RCC 7860 (cell line): ENCODE results near the gene PLA2G15.

Source experiments
- DNase-seq: peaks from one replicate; pipeline ENCODE4 v3.0.0-alpha.2; 2015; ENCODE audit warnings: low spot score
- FAIRE-seq: peaks from 2 replicates; lab custom pipeline; 2012; peaks lifted over from hg19 to GRCh38; lab: Jason Lieb, UNC

The PLA2G15 gene

DNA sequence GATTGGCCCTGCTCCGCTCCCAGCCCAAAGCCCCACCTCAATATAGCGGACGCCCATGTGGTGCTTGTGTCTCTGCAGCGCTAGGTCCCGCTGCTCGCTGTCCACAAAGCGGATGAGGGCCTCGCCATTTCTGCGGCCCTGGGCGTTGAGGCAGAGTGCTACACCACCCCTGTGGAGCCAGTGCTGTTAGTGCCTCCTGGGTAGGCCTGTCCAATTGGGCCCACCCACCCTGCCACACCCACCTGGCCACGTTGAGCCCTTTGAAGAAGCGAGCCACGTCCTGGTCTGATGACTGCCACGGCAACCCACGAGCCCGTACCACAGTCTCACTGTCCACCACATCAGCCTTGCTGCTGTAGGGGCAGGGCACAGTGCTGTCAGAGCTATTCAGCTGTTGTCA lies 12.8 kb upstream of the PLA2G15 start:
- DNase-seq (no peak), FAIRE-seq (no peak)

DNA sequence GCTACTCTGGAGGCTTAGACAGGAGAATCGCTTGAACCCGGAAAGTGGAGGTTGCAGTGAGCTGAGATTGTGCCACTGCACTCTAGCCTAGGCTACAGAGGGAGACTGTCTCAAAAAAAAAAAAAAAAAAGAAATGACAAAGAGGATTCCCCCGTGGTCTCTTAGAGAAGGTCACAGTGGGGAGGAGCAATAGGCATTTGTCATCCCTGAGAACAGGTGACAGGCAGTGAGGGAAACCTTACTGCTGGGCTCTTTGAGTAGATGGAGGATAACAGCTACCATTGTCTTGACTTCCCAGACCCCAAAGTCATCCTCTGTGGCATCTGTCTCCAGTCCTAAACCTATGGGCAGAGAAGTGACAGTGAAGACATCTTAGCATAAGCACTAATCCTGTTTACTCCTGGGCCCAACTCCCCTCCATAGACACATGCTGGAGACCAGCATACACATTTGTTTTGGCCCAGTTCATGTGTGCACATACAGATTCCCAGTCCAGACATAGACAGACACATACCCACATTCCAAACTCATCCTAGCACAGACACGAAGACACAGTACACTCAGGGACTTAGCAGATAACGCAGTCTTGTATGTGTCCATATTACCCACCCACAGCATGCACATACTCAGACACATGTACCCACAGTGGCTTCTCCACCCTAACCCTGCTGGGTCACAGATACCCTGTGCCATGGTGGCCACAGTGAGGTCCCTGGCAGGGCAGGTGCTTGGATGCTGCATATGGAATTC lies 11.9 kb upstream of the PLA2G15 start:
- no peak for DNase-seq
- no peak for FAIRE-seq

DNA sequence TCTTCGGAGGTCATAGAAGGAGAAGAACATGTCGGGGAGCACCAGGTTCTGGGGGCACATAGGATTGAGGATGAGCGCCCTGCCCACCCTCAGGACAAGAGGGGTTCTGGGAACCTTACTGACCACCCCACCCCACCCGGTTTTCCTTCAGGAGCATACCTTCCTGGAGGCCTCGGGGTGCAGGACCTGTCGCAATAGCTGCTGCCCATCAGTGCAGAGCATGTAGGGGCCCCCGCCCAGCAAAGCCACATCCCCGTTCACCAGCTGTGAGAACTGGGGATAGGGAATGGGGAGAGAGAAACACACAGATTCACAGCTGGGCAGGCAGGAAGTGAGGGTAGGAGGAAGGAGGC lies 11.4 kb upstream of the PLA2G15 start:
- no peak for DNase-seq
- FAIRE-seq: no peak

DNA sequence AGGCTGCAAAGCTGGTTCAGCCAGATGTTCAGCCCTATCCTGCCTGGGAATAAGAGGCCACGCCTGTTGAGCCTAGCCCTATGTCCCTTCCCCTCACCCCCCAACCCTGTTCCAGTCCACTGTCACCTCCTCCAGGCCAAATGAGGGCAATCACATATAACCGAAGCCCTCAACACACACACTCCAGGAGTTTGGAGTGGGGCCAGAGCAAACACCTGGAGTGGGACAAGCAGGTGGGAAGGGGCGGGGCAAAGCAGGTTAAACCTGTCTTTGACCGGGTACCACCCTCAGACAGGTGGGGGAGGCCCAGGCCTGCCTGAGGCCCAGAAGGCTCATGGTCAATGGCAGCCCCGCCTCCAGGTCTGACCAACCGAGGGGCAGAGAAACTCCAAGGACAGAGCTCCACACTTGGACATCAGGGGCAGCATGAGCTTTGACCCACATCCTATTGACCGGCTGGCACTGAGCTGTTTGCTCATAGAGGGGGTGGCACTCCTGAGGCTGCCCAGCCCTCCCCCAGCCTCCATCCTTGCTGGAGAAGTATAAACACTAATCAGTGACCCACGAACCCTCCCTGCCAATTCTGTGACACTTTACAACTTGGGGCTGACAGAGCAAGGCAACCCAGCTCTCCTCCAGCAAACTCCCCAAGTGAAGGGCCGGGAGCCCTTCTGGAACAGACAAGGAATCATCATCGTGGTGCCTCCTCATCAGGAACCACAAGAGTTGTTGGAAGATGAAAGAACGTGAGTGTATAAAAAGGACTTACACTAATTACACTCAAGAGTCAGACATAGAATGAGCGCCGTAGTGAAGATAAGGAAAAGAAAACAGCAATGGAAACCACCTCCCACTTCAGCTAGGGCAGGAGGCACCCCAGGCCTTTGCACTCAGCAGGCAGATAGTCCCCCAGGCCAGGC lies 10.7 kb upstream of the PLA2G15 start:
- DNase-seq: peak; percentile 13
- no peak for FAIRE-seq

DNA sequence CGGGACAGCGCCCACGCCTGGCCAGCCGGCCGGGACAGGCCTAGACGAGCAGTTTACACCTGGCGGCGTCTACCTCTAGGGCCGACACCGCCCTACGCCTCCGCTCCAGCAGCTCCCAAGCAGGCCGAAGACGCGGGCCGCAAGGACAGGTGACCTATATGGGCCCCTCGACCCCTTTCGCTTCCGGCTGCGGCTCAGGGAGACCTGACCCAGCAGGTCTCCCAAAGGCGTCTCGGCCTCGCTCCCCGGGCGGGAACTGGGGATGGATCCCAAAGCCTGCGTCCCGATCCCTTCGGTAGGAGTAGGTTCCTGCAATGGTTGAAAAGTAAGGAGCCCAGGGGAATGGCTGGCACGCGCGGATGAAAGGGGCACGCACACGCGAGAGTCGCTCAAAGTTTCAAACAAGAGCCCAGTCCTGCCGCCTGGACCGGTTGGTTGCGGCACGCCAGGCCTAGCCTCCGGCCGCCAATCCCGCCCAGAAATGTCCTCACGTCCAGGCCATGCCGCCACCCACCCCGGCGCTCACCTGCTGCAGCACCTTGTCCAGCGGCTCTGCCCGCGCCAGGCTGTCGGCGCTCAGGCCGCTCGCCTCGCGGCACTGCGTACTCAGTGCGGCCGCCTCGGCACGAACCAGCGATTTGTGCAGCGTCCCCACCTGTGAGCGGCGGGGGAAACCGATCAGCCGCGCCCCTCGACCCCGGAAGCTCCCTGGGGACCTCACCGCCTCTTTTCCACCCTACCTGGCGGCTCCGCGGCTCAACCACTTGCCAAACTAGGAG lies 9.9 kb upstream of the PLA2G15 start:
- DNase-seq (no peak), FAIRE-seq (no peak)

DNA sequence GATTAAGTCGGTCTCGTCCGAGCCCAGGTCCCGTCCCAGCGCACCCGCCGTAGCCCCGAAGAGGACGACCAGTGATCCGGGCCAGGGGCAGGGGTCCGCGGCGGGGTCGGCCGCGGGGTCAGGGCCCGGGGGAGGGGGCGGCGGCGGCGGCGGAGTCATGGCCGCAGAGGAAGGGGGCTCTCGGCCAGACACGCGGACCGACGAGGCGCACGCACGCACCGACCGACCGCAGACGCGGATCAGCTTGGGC lies 9.4 kb upstream of the PLA2G15 start, which contains the start of gene ESRP2:
Gene ESRP2 (minus strand): TSS at position 241 of the 250 bp plus-strand sequence. CDS start 82 bp downstream, at position 159.
- DNase-seq (no peak), FAIRE-seq (no peak)

DNA sequence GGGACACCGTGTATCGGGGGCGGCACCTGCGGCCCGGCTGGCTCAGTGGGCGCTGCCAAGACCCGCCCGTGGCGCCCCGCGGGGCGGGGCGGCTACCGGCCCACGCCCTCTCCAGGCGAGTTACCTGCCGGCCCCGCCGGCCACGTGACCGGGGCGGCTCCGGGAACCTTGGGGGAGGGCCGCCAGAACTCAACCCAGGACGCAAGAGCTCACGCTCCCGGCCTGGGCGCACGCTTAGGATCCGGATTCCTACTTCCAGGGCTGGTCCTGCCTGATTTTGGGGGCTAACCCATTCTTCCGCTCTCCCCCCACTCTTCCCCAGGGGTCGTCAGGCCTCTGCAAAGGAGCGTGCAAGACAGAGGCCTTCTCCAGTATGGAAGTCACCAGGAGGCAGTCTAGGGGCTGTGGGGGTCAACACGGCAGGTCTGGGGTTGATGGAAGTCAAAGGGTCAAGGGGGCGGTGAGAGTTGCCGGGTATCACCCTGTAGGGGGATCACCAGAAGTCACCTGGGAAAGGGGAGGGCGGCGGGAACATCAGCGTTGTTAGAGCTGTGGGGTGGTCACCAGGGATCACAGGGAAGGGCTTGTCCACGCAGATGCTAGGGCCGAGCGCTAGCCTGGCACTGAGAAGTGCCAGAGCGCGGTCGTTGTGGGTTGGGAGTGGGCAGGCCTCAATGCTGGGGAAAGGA lies 8.9 kb upstream of the PLA2G15 start:
- DNase-seq: no peak
- no peak for FAIRE-seq

DNA sequence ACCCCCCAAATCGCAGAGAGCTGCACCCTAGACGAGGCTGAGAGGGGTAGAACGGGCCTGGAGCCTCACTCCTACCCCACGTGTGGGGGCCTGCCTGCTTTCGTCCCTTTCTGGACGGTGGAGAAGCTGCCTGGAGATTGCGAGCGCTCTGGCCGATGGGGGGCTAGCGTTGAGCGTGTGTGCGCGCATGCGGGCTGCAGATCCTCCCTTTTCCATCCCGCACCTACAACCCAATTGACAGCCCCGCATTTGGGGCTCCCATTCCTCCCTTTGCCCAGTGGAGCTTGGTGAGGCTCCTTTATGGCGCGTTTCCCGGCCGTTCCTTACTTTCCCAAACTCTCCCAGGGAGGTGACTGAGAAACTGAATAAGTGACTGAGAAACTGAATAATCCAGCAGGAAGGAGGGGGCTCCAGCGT lies 8.3 kb upstream of the PLA2G15 start:
- DNase-seq (no peak), FAIRE-seq (no peak)

DNA sequence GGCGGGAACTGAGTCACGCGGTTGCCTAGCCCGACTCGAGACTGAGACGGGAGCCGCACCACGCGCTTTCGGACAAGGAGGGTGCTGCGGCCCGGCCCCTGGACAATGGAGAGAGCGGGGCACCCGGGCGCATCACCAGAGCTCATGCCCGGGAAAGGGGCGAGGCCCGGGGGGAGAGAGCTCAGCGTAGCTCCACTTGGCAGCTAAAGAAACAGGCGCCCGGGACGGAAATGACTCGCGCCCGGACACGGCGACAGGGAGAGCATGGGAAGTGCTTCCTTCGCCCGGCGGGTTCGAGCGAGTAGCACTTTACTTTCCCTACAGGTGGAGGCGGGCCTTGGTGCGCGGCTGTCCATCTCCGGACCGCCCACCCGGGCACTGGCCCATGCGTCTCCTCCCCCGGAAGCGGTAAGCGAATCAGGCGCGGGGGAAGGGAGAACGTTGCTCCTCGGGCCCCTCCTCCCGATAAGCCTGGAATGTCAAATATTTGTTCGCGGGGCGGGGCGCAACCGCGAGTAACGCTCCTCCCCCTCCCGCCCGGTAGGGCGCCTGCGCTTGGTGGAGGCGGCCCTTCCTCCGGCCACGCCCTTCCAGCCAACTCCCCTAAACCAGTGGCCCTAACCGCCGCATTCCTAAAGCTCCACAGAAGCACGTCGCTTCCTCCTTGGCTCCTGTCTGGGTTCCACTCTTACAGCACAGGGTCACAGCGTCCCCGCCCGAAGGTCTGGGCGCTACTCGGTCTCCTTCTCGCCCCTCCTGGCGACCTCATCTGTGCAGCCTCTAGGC lies 7.7 kb upstream of the PLA2G15 start:
- peak; percentile 89 for FAIRE-seq

DNA sequence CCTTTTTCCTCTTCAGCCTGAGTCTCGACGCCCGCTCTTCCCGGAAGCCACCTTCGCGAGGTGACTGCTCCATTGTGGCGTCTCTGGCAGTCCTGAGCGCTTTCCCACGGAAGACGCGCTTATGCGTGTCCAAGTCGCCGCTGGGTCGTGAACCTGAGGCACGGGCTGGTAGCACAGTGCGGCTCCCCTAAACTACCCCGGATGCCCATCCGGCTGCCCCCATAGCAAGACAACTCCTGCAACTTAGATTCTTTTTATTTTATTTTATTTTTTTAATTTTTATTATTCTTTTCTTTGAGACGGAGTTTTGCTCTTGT lies 7.2 kb upstream of the PLA2G15 start:
- DNase-seq: no peak
- no peak for FAIRE-seq

More for the DNA sequence above, 7.7 kb upstream of the PLA2G15 start:
- DNase-seq: peak; percentile 98

DNA sequence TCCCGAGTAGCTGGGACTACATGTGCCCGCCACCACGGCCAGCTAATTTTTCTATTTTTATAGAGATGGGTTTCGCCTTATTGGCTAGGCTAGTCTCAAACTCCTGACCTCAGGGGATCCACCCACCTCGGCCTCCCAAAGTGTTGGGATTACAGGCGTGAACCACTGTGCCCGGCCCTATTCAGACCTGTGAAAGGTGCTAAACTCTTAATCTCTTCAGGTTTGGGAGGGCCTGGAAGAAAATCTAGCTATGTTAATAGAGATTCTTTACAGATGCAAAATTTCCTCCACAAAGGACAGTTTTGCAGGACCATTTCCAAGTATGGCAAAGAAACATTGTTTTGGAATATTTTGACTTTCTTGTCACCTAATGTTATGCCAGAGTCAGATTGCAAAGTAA lies 3.1 kb upstream of the PLA2G15 start:
- DNase-seq (no peak), FAIRE-seq (no peak)

DNA sequence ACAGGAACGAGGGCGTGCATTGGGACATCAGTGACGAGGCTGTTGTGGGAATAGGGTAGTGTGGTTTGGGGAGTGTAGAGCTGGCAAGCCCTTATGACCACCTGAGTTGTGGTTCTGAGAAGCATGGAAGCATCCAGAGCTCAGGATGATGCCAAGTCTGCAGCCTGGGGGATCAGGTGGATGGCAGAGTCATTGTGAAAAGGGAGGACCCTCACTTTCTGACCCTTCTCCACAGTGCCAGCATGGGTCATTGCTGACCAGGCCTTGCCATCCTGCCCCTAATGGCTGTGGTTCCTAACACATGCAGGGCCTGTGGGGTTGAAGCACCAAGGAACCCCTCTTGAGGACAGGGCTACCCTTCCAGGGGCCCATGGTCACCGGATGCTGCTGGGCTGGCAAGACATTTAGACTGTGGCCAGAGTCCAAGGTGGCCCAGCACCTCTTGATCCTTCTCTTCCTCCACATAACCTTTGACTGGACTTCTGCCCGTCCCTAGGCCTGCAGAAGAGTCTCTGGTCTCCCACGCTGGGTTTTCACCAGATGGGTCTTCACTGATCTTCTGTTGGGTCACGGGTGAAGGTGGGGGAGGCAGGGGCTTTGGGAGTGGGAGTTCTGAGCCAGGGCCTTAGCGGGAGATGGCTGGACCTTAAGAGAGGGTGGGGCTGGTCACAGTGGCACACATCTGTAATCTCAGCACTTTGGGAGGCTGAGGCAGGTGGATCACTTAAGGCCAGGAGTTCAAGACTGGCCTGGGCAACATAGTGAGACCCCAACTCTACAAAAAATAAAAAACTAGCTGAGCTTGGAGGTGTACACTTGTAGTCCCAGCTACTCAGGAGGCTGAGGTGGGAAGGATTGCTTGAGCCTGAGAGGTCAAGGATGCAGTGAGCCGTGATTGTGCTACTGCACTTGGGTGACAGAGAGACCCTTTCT lies 2.0 kb upstream of the PLA2G15 start:
- no peak for FAIRE-seq

DNA sequence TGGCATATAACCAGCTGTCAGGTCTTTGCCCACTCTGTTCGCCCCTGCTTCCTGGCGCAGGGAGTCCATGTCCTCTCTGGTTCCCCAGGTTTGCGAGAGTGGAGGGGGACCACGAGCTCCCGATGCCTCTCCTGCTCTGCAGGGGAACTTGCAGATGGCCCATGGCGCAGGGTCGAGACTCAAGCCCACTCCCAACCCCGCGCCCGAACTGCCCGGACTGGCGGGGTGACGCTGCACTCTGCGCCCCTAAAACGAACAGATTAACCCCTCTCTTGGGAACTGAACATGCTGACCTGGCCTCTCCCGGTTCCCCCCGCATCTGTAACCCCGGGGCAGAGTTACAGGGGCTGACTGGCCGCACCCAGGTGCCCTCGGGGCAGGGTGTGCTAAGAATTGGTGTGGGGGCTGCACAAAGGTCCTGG lies 681 bp upstream of the PLA2G15 start:
- DNase-seq (no peak), FAIRE-seq (no peak)

More for the DNA sequence above, 2.0 kb upstream of the PLA2G15 start:
- DNase-seq: no peak

DNA sequence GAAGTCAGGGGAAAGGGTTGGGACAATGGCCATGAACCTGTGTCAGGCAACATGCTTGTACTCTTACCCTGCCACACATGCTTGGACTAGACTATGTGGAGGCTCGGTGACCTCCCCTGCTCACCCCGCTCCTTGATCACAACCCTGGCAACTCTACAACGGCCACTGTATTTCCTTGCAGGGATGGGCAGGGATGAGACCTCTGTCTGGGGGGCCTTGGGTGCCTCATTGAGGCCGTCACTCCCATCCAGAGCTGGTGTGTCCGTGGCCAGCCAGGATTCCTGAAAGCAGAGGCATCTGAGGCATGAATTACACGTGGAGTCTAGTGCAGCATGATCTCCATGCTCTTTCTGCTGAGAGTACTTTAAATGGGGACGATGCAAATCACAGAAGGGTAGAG lies 948 bp downstream of the PLA2G15 start:
- FAIRE-seq: no peak

DNA sequence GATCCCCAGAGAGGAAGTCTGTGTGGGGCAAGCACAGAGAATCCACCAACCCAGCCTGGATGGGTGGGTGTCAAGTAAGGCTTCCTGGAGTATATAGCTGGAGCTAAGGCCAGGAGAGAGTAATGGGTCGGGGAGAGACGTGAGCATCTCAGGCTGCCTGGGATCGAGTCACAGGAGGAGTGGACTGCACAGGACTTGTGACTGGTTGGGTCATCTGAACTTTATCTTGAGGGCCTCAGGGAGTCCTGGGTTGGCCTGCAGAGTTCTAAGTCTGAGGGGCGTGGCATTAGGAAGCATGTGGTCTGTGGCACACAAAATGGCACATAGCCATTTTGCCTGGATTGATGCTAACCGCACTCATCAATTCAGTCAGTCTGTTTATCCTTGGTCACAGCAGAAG lies 1.5 kb downstream of the PLA2G15 start:
- FAIRE-seq (no peak), DNase-seq (no peak)

More for the DNA sequence above, 948 bp downstream of the PLA2G15 start:
- DNase-seq: no peak

DNA sequence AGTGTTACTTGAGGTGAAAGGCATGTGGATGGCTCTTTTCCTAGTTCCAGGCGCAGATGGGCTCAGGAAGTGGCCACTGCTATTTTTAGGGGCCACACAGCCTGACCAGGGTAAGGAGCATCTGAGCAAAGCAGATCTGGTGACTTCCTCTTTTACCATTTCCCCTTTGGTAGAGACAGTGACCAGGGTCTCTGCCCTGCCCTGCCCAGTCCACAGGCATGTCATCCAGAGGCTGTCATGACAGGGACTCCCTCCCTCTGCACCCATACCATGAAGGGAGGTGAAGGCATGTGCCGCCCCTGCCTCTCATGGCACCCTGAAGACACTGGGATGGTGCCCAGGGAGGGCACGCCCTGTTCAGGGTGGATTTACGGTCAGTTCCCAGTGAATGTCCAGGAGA lies 2.2 kb downstream of the PLA2G15 start:
- DNase-seq (no peak), FAIRE-seq (no peak)

DNA sequence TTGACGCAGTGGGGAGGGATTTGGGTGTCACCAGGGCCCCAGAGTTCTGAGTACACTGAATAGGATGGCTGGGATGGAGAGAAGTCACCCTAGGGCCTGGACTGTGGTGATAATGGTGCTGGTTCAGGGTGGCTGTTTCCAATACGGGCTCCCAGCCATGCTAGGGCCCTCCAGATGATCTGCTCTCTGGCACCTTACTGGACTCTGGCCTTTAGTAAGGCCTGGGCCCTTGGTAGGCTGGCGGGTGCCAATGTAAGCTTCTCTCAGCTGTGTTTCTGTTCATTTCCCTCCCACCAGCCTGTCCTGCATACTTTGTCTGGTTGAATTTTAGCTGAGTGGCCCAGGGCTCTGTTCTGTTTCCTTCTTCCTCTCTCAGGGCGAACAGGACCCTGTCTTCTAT lies 2.8 kb downstream of the PLA2G15 start:
- FAIRE-seq (no peak), DNase-seq (no peak)

DNA sequence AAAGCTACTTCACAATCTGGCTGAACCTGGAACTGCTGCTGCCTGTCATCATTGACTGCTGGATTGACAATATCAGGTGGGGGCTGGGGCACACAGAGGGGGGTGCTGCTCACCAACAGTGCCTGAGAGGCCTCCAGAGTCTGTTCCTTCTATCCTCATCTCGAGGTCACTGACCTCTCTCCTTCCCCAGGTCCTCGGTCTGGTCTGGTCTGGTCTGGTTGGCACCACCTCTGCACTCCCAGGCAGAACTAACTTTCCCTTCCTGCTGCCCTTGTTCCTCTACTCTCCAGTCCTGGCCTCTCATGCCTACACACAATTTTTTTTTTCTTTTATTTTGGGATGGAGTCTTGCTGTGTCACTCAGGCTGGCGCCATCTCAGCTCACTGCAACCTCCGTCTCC lies 4.2 kb downstream of the PLA2G15 start:
- DNase-seq: no peak
- no peak for FAIRE-seq

DNA sequence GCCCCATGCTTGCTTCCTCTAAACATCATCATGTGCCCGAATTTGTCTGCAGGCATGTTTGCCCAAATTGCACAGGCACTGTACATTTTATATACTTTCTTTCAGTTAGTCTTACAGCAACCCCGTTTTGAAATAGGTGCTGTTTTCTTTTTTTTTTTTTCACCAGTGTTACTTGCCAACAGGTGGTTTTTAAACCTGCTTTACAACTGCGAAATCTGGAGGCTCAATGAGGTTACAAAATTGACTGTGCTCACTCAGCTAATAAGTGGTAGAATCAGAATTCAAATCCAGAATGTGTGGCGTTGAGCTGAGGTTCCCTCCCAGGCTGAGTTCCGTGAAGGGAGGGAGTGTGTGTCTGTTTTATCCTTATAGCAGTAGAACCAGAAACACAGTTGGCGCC lies 5.8 kb downstream of the PLA2G15 start:
- DNase-seq: no peak
- no peak for FAIRE-seq
